Measurements from ENCODE around the gene ZFP36L2.

DNA sequence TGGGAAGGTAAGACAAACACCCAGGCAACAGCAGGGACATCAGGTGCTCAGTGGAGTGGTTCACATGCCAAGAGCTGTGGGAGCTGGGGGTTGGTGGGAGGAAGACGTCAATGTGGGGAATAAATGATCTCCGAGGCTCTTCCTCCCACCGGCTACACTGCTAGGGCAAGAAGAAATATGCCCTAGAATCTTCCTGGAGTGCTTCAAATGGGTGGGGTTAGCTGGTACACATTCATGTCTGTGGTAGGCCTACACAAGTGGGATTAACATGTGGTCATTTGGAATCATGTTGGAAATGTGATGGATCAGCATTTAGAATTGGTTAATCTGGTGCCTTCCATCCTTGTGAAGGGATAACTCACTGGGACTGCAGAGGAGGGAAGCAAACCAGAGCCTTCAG is 12.4 kb upstream of the ZFP36L2 start:
- no peak for TF ChIP-seq CTCF (IDR thresholded peaks at IDR 0.05)
- no peak for TF ChIP-seq POLR2A (IDR thresholded peaks at IDR 0.05)

Measured in heart left ventricle (tissue), 13 donors.